ENCODE results near the gene KDM7A. TPM values are rescaled to one million over a fixed set of nuclear protein-coding genes. Genes with fewer than 3 reads are reported as not detected.
A peak's percentile ranks its signal among the peaks of the same experiment; 100 is the strongest.

Gene KDM7A
- total and polyA plus RNA-seq, 9 of the 15 experiments (the other 6 are each of a cell fraction or from before 2014, with no cell fraction given), result 0.90 to 8.4 (median 7.0) TPM

- TF ChIP-seq ZBTB34 (CRISPR knock-in tag; IDR thresholded peaks at IDR 0.05) (peak; percentile 73; the same call in 1 of the 2 replicates), CSDE1 (IDR thresholded peaks at IDR 0.05) (no peak), ZNF3 (CRISPR knock-in tag; IDR thresholded peaks at IDR 0.05) (no peak), SMARCC2 (IDR thresholded peaks at IDR 0.05; ENCODE audit: low read depth) (no peak), TARDBP (IDR thresholded peaks at IDR 0.05) (peak; percentile 93), LCOR (CRISPR knock-in tag; IDR thresholded peaks at IDR 0.05) (no peak), SIX5 (IDR thresholded peaks at IDR 0.05; ENCODE audit: borderline replicate concordance in 1 of 2, insufficient read depth in 1 of 2, low read depth in 1 of 2, low read length in 2 of 2) (no peak), MCM3 (IDR thresholded peaks at IDR 0.05) (no peak), ZNF695 (CRISPR knock-in tag; IDR thresholded peaks at IDR 0.05) (no peak), ZNF780A (CRISPR knock-in tag; IDR thresholded peaks at IDR 0.05) (no peak), GABPB1 (CRISPR knock-in tag; IDR thresholded peaks at IDR 0.05) (peak; percentile 67), MTA3 (IDR thresholded peaks at IDR 0.05; ENCODE audit: borderline replicate concordance) (peak; percentile 94; the same call in 1 of the 2 replicates), SLC30A9 (CRISPR knock-in tag; IDR thresholded peaks at IDR 0.05) (no peak), HMGN3 (IDR thresholded peaks at IDR 0.05; ENCODE audit: borderline replicate concordance, extremely low read depth, insufficient read length, low read depth, low read length) (peak; percentile 99), NR0B1 (IDR thresholded peaks at IDR 0.05; ENCODE audit: partially characterized antibody) (no peak), NELFE (IDR thresholded peaks at IDR 0.05; ENCODE audit: insufficient read depth, insufficient read length) (peak; percentile 39), ADNP (tag; IDR thresholded peaks at IDR 0.05) (no peak), ZNF384 (IDR thresholded peaks at IDR 0.05; ENCODE audit: low read depth, low read length) (no peak), CCNT2 (IDR thresholded peaks at IDR 0.05; ENCODE audit: borderline replicate concordance, extremely low read depth, insufficient read length, low read depth, low read length) (peak; percentile 99), DIDO1 (tag; IDR thresholded peaks at IDR 0.05; ENCODE audit: low read depth) (no peak), SIN3B (IDR thresholded peaks at IDR 0.05; ENCODE audit: low read depth) (peak; percentile 30; the same call in 1 of the 2 replicates), FOXK2 (conservative IDR thresholded peaks at IDR 0.05 in 1 of 2, IDR thresholded peaks at IDR 0.05 in 1 of 2; ENCODE audit: low read depth in 2 of 2) (no peak; a peak in 1 of 4 replicates), BDP1 (IDR thresholded peaks at IDR 0.05; ENCODE audit: insufficient read depth, insufficient read length) (no peak), IFI16 (CRISPR knock-in tag; IDR thresholded peaks at IDR 0.05) (no peak), GABPA (tag; conservative IDR thresholded peaks at IDR 0.05; ENCODE audit: low read depth) (peak; percentile 90), ZSCAN32 (CRISPR knock-in tag; IDR thresholded peaks at IDR 0.05) (0 out of 2 replicates have a peak, but pooled peaks have one; percentile 5), ZNF778 (CRISPR knock-in tag; IDR thresholded peaks at IDR 0.05) (no peak)
These were observed at the start of gene KDM7A (continued) for GRCh38 chr7:140176811-140177702.

Measured in K562 (cell line).